ENCODE results near the gene PAQR4.
A peak's percentile ranks its signal among the peaks of the same experiment; 100 is the strongest.

The PAQR4 gene

DNA sequence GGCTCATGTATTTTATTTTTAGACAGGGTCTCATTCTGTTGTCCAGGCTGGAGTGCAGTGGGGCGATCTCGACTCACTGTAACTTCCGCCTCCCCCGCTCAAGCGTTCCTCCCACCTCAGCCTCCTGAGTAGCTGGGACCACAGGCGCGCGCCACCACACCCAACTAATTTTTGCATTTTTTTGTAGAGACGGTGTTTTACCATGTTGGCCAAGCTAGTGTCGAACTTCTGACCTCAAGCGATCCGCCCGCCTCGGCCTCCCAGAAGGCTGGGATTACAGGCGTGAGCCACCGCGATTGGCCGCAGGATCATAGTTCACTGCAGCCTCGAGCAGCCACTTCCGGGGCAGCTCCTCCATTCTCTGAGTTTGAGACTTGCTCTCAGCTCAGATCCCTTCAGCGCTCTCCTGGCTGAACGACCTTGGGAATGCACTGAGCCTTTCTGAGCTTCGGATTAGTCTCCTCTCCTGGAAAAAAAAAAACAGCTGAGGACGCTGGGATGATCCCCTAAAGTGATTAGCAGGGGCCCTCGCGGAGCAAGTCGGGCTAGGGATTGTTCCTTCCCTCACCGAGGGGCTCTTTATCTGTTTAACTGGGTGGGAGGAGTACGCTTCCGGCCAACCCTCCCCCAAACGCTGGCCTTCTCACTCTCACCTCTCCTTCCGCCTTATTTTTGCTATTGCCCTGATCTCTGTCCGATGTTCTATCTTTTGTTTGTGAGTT lies 12.2 kb downstream of the PAQR4 start:
- DNase-seq (ENCODE audit: low spot score) = no peak

GRCh38 chr16:2981899-2982250 lies 12.7 kb downstream of the PAQR4 start:
- DNase-seq (ENCODE audit: low spot score) = no peak

DNA sequence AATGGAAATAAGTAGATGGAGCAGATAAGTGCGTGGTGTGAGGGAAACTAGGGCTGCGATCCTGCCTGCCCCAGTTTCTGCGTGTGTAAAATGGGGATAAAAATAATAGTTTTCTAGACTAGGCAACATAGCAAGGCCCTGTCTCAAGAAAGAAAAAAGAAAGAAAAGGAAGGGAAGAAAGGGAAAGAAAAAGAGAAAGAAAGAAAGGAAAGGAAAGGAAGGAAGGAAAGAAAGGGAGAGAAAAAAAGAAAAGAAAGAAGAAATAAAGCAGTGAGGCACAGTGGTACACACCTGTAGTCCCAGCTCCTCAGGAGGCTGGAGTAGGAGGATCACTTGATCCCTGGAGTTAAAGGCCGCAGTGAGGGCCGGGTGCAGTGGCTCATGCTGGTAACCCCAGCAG lies 13.3 kb downstream of the PAQR4 start:
- DNase-seq (ENCODE audit: low spot score) = no peak

- DNase-seq (ENCODE audit: low spot score) = peak; percentile 79
These were observed 14.6 kb downstream of the PAQR4 start for GRCh38 chr16:2983706-2984136.

DNA sequence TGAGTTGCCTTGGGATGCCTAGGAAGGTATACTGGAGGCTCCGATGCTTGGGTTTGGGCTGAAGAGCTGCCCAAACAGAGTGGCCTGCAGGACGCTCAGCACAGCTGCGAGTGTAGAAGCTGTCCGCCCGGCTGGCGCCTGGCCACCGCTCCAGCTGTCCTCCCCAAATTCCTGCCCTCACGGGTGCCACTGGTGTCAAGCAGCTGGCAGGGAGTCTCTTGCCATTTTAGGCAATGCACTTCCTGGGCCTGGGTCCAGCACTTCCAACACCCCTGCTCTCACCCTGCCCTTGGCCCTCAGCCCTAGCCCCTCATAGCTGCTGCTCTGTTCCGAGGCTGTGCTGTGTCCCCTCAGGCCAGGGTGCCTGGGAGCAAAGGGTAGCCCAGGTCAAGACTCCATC lies 16.3 kb downstream of the PAQR4 start:
- no peak for DNase-seq (ENCODE audit: low spot score)

GRCh38 chr16:2985893-2986355 lies 16.8 kb downstream of the PAQR4 start:
- DNase-seq (ENCODE audit: low spot score) = no peak

DNA sequence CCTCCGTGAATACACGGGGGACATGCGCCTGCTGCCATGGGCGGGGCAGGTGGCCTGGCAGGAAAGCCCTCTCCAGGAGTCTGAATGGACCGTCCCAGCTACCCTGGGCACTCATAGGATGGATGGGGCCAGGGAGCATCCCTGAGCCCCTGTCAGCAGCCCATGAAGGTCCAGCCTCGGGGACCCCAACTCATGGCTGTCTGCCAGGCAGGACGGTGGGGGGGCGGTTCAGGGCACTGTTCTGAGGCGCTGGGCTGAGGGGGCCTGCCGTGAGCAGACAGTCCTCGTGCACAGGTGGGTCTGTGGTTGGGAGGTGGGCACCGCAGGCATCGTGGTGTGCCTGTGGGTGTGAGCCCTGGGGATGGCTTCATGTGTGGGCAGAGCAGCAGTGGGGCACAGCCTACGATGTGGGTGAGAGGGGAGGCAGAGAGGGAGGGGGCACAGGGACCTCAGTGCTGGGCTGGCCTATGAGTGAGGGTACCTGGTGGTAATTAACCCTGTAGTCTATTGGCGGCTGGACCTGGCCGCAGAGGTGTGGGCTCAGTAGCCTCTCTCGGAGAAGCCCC lies 17.6 kb downstream of the PAQR4 start:
- DNase-seq (ENCODE audit: low spot score) = no peak

GRCh38 chr16:2987286-2987685 lies 18.1 kb downstream of the PAQR4 start:
- DNase-seq (ENCODE audit: low spot score) = no peak

DNA sequence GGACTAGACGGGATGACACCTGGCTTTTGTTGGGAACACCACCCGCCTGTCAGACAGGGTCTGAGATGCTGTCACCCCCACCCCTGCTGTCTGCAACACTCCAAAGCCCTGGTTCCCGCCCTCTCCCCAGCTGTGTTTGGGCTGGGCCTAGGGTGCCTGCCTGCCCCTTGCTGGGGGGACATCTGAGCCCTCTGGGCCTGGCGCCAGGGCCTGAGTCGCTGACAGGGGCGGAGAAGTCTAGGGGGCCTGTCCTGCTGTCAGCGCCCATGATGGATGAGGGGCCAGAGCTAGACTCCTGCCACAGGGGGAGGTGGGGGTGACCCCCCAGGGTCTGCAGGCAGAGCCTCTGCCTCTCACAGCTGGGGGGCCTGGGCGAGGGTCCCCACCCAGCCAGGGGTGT lies 18.7 kb downstream of the PAQR4 start:
- no peak for DNase-seq (ENCODE audit: low spot score)

GRCh38 chr16:2988590-2989099 lies 19.5 kb downstream of the PAQR4 start:
- no peak for DNase-seq (ENCODE audit: low spot score)

DNA sequence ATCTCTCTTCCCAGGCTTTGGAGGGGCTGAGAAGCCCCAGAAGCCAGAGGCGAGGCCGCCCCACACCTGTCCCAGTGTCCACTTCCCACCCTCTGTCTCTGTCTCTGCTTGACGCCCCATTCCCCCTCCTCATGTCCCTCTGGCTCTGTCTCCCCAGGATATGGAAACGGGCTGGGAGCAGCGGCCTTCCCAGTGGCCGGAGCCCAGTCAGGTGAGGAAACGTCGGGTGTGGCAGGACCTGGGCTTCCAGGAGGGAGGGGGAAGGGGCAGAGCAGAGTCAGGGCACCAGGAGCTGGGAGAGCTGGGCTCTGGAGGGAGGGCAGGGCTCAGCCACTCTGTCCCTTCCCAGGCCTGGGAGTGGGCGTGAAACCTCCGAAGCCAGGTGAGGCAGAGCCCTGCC lies 21.7 kb downstream of the PAQR4 start:
- DNase-seq (ENCODE audit: low spot score) = no peak

DNA sequence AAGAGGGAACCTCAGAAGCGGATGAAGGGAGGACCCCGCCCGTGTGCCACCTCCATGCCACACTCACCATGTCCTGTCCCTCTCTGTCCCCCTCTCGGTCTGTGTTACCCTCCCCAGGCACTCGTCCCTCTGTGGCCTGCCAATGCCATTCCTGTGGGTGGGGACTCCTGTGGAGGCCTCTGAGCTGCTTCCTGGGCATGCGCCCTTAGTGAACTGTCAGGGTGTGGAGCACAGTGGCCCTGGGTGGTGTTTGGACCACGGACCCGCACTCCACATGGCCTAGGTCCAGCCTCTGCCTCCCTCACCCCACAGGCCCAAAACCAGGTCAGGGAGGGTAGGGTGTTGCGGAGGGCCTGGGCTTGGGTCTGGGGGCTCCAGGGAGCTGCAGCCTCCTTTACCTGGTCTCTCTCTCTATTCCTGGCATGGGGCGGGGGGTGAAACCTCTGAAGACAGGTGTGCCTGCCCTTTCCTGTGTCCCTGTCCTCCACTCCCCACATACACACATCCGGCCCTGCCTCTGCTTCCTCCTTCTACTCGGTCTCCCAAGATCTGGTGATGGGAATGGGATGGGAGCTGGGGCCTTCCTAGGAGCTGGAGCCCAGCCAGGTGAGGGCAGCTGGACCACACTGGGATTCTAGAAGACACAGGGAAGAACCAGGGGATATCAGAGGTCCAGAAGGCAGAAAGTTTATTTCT lies 22.6 kb downstream of the PAQR4 start:
- DNase-seq (ENCODE audit: low spot score) = no peak

GRCh38 chr16:2992383-2993081 lies 23.4 kb downstream of the PAQR4 start:
- DNase-seq (ENCODE audit: low spot score) = no peak

DNA sequence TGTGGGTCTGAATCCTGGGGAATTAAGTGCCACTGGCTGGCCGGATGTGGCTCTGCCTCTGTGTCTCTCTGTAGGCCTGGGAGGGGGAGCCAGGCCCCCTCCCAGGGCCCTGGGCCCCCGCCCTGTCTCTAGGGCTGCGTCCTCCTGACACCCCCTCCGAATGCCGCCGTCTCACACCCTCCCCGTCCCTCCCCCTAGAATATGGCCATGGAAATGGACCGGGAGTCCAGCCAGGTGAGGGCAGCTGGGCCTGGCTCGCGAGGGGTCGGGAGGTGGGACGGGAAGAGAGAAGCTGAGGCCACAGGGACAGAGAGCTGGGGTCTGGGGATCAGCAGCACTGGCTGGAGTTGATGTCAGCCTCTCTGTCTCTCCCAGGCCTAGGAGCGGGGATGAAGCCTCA lies 27.1 kb downstream of the PAQR4 start:
- no peak for DNase-seq (ENCODE audit: low spot score)

GRCh38 chr16:2999929-3000328 lies 30.8 kb downstream of the PAQR4 start:
- DNase-seq (ENCODE audit: low spot score) = no peak

DNA sequence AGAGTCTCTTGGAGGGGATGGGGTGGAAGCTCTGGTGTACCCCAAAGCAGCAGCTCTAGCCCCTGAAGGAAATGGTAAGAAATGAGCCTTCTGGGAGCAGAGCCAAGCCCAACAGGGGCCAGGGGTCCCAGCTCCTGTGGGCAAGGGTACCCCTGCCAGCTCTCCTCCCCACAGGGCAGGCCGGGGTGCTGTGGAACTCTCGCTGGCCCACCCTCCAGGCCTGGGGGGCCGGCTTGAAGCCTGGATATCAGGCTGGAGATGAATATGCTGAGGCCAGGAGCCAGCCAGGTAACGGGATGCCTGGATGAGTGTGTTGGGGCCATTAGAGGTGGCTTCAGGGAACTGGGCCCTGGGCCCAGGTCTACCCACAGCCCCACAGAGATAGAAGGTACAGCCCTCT lies 31.4 kb downstream of the PAQR4 start:
- DNase-seq (ENCODE audit: low spot score) = no peak

DNA sequence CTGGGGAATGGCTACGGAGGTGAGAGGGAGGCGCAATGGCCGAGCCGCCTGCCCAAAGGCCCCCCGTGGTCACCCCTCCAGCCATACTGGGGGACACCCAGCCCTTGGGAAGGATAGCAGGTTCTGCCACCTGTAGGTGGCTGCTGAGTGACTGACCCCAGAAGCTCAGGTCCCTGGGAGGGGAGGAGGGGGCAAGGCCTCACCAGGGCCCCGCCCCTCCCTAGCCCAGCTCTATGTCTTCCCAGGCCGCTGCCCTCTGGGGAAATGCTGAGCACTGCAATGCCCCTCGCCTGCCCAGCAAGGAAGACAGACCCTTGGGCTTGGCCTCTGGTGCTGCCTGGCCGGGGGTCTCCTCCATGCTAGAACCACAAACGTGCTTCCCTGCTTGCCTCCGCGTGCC lies 32.2 kb downstream of the PAQR4 start:
- no peak for DNase-seq (ENCODE audit: low spot score)

DNA sequence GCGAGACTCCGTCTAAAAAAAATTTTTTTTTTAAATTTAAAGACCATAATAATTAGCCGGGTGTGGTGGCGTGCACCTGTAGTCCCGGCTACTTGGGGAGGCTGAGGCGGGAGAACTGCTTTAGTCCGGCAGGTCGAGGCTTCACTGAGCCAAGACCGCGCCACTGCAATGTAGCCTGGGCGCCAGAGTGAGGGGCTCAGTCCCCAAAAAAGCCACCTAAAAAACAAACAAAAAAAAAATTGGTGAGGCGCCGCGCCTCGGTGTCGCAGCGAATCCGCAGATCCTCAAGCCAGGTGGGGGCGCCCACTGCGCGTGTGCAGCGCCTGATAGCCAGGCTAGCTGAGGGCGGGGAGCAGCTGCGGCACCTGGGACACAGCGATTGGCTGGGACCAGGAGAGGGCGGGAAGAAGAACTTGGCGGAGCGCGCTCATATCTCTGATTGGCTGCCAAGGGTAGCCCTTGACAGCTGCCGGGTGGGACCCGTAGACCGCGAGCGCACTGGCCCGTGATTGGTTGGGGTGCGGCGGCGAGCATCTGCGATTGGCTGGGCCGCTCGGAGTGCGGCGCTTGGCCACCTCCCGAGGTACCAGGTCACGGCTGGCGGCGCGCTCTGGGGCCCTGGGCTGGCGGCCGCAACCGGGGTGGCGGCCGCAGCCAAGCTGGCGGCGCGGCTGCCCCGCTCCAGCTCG lies 34.6 kb downstream of the PAQR4 start:
- DNase-seq (ENCODE audit: low spot score) = peak; percentile 99

DNA sequence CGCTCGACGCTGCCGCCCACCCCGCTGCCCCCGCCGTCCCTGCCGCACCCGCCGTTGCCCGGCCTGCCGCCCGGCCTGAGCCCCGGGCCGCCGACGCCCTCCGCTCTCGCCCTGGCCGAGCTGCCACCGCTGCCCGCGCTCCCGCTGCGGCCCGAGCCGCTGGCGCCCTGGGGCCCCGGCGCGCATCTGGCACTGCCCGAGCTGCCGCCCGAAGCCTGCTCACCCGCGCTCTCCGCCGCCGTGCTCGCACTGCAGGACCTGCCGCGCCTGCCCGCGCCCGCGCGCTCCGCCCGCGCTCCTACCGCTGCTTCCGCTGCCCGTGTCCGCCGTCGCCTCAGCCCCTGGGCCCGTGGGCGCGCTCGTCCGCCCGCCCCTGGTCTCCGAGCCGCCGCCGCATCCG lies 35.2 kb downstream of the PAQR4 start:
- no peak for DNase-seq (ENCODE audit: low spot score)

DNA sequence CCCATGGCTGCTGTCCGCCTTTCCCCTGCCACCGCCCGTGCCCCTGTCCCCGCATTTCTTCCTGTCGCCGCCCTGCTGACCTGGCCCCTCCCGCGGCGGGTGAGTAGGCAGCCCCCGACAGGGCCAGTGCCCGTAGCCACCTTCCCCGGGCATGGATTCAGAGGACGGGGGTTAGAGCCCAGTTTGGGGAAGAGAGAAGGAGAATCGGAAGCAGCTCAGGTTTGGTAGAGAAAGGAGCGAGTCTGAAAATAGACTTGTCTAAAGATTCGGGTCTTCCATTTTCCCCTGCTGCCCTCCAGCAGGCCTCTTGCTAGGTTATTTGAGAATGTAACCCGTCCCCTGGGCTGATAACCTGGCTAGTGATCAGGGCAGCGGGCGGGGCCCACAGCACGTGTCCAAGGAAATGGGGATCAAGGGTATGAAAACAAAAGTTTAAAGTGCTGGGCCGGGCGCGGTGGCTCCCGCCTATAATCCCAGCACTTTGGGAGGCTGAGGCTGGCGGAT lies 35.7 kb downstream of the PAQR4 start:
- DNase-seq (ENCODE audit: low spot score) = no peak

- DNase-seq (ENCODE audit: low spot score) = no peak
These were observed 38.2 kb downstream of the PAQR4 start for GRCh38 chr16:3007059-3007956.
